ENCODE results near the gene CACNA2D3.

CACNA2D3 gene

DNA sequence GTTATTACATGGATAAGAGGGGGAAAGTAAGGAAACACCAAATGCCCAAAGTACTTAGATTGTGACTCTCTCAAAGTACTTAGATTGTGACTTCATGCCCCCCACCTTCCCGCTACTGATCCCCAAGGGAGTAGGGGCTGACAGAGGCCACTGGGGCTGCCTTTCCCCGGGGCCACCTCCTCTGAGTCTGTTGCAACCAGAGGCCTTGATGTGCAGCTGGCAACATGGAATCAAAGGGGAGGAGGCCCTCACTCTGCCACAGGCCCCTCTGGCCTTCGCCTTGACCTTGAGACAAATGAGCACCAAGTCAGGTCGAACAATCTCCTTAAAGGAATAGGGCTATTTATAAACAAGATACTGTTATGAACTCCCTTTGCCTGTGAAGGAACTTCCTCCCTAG lies 743.0 kb downstream of the CACNA2D3 start:
- no peak for DNase-seq

DNA sequence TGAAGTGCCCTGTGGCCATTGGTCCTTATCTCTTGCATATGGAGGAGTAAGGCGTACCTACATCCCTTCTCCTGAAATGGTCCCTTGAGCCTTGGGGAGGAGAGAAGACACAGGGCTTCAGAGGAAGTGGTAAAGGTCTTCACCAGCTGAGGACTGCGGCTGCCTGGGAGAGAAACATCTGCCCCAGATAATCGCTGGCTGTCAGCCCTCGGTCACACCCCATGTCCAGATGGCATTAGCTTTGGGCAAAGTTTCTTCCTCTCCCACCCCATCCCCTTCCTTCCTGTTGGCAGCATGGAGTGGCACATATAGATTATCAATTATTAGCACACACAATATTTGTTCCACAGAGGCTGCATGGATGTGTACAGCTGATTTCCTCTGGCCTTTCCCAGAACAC lies 743.9 kb downstream of the CACNA2D3 start:
- no peak for DNase-seq

DNA sequence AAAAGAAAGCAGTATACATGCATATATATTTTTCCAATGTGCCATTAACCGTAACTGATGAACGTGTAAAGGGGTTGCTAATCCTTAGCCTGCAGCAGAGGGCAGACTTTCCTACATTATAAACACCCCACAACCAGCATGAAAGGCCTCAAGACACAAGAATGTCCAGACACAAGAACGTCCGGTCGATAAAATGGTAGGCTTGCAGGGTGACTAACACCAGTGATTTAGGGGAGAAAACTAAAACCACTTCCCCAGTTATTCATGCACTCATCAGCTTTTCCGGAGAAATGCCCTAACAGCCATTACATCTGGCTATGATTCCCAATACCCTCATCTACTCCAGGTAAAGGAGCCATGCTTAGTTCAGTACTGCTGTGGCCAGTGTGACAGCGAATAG lies 748.1 kb downstream of the CACNA2D3 start:
- DNase-seq, result no peak

DNA sequence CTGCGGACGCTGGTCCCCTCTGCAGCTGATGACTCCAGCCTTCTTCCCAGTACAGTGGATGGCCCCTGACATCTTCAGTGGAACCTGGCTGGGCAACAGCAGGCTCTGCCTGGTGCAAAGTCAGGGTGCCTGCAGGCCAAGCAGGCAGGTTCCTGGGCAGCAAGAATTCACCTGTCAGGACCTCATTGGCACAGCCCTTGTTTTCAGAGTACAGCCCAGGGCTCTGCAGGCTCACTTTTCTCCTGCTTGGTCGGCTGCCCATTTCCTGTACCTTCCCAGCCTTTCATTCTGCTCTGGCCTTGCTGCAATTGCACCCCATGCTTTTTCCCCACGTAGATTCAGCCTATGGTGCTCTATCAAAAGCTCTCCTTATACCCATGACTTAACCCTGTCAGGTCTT lies 749.5 kb downstream of the CACNA2D3 start:
- DNase-seq, result no peak

DNA sequence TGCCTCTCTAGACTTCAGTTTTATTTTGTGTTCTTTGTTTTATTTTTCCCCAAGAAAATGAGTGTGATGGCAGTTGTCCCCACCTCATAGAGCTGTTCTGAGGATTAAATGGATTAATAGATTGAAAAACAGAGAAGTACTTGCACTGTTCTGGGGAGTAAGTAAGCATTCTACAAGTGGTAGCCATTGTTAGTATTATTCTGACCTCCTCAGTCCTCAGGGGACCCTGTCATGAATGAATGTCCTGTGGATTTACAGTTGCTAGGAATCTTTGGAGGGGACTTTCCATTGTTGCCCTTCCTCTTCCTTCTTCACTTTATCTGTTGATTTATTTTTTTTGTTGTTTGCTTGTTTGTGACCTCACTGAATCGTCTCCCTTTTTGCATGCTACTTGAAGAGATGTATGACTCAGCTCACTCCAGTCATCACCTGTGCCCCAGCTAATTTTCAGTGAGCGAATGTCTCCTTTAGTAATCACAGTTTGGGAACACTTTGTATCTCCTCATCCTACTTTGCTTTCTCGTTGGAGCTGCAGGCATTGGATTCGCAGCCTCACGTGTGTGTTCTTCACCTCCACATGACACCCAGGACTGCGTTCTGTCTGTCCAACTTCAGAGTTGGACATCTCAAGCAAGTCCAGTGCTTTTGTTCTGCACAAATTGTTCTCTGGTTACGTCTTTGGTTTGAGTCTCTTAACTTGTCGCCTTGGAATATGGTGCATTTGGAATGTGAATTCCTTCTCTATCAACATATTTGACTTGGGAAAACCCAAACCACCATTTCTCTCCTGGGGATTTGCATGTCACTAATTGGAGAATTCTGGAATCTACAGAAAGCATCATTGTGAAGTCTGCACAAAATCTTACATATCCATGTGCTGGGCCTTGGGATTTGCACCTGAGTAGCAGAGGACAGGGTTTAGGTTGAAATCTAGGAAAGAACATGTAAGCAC lies 751.0 kb downstream of the CACNA2D3 start:
- DNase-seq, result no peak

DNA sequence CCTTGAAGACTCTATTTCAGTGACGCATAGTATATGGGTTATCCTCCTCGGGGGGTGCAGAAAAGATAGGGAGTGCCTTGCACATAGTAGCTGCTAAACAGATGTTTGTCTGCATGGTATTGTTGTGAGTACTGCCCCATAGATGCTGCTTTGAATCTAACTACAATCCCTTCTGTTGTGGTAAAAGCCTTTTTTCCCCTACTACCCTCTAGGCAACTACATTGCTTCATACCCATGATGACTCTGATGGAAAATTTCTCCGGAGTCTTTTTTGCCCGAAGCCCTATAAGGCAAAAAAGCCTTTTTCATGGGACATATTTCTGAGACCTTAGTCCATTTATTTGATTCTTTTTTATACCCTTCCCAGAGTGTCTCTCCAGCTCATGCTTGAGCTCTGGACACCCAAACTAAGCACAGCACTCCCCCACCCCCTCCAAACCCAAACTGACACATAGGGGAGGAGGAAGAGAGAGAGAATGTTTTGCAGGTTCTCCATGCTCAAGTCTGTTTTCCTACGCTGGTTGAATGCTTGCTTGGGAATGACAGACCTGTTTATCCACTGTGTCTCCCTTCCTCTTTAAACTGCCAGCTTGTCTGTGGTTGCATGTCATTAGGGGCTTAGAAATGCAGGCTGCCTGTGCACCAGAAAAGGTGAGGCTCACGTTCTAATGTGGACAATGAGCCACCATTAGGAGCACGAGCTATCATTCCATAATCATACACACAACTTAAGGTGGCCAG lies 752.6 kb downstream of the CACNA2D3 start:
- no peak for DNase-seq

DNA sequence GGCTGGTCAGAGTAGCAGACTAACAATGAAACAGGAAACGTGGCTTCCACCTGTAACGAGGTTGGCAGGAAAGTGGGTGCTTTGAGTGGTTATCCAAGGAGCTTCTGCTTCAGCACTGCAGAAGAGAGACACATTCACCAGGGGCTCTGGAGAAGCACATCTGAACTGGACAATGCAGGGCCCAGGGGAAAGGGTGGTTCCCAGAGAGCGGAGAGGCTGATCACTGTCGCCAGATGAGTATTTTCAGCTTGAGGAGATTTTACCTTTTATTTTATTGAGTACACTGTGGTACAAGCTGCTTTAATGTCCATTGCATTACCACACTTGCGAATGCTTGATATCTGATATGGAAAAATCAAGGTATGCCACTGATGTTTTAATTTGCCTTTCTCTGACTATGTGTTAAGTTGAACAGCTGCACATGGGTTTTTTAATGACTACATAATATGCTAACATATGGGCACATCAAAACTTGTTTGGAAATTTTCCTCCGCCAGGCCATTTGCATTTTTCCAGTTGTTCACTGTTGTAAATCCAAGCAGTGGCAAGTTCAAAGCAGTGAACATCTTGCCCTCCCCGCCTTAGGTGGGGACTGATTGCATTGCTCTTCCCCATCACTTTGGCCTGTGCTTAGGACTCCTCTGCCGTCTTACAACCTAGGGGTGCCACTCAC lies 753.4 kb downstream of the CACNA2D3 start:
- no peak for DNase-seq

DNA sequence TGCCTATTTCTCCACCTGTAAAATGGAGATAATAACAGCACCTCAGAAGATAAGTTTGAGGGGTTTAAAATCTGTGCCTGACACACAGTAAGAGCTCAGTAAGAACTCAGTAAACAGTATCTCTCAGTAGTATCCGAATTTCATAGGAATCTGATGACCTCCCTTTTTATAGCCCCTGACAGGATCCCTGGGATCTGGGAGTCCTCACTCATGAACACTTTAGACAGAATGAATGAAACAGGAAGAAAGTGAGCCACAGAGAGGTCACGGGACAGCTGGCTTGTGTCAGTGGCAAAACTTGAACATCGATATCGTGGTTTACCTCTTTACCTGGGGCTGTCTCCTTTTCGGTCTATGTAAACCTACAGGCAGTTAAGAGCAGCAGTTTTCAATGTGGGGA lies 754.3 kb downstream of the CACNA2D3 start:
- DNase-seq, result no peak

DNA sequence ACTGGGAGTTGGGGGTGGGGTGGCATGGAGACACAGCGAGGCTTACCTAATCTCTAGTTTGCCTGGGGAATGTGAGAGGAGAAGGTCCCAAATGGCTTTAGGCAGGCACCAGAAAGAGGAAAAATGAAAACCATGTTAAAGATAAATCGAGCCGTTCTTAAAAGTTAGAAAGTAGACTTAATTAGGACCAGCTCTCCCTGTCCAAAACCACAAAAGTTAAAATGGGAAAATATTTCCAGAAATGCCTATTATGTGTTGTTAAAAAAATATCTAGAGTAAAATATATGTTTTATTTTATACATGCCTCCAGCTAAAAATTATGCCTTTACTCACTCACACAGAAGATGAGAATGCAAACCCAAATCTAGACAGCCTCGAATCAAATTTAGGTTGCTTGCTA lies 755.4 kb downstream of the CACNA2D3 start:
- DNase-seq, result no peak

DNA sequence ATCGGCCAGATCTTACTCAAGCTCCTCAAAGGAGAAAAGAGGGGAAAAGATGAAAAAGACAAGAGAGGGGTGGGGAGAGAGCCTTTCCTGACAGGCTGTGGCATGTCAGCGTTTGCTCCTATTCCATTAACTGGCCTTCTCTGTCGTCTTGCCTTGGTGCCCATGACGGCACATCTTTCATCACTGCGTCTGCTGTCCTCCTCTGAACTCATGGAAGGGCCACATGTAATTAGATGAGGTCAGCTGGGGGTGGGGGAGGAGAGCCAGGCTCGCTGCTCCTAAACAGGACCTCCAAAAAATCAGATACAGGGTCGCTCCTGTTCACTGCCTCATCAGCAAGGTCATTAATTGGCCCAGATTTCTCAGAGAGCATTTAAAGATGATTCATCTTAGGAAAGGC lies 755.8 kb downstream of the CACNA2D3 start:
- DNase-seq, result no peak

DNA sequence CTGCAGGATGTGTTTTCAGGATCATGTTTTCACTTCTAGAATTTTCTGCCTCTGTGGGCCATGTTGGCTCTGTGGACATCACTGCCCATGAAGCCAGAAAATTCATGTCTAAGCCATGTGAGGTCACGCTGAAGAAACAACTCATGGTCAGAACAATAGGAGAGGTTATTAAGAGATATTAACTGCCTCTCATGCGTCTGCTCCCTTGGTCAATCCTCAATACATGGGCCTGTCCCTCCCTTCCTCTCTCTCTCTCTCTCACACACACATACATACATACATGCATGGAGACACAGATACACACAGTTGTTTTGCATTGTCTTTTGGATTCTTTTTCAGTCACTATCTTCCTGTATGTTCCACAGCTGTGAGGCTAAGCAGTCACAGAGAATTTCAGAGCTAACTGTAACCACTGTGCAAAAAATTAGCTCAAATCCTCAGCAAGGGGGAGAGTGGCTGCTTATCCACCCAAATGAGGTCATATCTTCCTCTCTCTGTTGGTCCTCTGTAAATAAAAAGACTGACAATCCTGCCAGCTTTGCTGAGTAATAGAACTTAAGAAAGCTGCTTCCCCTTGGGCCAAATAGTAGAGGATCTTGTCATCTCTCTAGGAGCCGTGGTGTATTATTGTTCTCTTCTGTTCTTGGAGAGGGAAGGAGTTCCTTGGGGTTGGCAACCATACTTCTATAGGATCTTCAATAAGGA lies 759.9 kb downstream of the CACNA2D3 start:
- DNase-seq, result no peak

DNA sequence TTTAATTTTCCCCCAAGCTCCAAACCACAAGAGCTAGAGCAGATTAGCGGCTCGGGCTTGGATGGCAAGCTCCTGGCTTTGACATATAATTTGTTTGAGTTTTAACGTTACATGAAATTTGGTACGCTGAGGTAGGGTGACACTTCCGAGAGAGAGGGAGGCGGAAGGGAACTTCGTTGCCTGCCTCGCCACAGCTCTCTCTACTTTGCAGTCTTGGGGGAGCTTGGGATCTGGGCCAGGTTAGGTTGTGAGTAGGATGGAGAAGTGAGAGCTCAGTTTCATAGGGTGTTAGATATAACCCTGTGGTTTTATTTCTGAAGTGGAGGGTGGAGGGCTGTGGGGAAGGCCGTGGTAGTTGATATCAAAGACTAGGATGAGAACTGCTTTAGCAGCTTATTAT lies 765.8 kb downstream of the CACNA2D3 start:
- no peak for DNase-seq

DNA sequence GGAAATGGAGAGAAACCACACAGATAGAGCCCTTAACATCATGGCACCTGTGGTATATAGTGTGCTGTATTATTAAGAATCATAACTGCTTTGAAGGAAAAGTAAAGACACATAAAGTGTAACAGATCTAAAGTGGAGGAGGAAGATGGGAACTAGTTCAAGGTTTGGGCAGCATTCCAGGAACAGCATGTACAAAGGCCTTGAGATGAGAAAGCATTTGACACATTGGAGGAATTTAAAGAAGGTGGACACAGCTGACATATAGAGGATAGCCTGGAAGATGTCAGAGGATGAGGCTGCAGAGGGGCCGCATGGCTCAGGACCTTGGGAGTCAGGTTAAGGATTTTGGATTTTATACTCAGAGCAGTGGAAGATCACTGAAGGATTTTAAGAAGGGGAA lies 766.5 kb downstream of the CACNA2D3 start:
- no peak for DNase-seq

DNA sequence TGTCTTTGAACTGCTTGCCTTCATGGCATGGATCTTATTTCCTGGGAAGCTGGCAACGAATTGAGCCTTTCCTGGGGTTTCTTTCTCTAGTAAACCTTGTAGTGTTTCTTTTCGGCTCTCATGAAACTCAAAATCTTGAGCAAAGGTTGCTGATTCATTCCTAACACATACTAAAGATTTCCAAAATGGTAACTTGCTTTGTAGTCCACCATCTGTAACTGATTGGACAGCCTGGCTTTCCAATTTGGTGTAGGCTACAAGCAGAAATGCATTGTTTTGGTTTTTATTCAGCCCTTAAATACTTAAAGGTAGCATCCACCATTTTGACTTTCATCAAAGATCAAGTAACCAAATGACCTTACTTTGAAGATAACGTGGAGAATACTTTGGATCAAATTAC lies 767.4 kb downstream of the CACNA2D3 start:
- DNase-seq, result no peak

DNA sequence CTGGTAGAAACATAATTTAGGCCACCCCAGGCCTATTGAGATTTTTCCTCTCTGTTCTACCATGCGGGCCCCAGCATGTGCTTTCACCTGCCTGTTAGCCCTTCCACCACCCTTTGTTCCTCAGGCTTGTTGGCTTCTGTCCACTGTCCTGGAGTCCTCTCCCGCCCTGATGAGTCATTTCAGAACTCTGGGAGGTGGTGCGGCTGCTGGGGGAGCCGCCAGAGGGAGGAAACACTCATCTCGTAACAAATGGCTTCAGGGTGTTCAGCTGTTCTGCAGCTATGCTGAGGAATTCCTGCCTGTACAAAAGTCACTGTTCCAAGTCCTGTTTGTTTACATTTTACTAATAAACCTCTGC lies 769.2 kb downstream of the CACNA2D3 start:
- no peak for DNase-seq

DNA sequence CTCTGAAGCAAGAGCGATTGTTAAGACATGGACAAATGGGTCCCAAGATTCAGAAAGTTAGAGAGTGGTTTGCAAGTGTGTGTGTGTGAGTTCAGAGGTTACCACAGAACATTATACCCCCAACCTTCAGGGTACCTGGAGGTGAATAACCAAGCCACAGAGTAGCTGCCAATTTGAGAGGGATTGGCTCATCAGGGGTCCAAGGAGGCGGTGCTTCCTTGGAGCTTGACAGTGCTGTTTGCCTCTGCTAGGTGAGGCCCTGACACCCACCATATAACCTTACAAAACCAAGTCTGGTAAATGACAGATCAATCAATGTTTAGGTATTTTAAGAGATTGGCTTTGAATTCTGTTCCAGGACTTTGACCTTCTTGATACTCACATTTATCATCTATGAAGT lies 769.8 kb downstream of the CACNA2D3 start:
- DNase-seq, result no peak

DNA sequence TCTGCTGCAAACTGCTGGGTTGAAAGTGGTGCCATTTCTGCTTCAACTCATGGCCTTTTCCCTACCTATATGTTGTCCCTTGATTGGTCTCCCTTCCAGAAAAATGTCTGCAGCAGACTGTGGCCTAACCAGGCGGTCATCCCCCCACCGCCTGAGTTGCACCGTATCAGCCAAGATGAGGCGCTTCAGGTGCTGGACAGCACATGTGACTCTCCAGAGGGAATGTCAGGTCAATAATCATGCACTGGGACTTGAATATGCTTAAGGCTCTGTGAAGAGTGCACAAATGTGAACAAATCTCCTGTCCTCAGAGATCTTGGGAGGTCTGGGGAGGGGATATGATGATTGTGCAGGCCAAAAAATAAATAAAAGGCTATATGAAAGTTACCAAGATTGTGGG lies 773.3 kb downstream of the CACNA2D3 start:
- DNase-seq, result no peak

DNA sequence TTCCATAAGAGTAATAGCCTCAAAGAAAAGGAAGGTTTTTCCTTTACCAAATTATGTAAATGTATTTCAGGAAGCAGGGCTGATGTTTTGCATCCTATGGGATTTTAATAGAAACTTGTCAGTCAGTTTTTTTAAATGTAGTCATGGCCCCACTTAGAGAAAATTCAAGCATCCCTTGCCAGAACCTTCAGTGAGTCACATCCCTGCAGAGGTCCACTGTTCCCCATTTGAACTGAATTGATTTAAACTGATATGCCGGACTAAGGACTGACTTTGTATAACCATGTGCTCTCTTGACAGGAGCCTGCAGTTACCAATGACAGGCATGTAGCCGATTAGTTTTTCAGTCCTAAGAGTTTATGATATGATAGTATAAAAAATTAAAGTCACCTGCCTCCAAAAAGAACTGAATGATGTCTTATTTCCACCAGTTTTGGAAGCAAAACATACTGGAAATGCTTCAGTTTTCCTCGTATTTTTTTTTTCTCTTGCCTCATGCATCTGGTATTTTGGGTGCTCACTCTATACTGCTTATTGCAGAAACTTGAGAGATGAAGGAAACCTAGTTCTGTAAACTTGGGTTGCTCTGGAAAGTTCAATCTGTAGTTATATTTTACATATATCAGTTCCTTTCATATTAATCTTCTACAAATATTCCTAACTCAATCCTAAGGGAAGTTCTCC lies 774.8 kb downstream of the CACNA2D3 start:
- no peak for DNase-seq

DNA sequence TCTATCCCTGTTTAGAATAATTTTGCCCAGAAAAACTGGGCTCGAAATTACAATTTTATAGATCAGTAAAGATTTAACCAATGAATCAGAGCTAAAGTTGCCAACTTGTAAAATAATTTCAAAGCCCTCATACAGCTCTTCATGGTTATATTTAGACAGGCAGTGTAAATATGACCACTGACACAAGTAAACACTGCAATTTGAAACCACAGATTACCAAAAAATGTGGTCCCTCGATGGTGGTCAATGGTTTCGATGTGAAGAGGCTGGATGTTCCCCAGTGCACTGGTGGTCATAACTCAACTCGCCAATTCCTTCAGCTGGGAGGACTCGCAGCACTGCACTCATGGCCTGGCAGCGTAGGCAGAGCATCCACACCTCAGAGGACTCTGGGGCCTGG lies 776.9 kb downstream of the CACNA2D3 start:
- DNase-seq, result no peak

DNA sequence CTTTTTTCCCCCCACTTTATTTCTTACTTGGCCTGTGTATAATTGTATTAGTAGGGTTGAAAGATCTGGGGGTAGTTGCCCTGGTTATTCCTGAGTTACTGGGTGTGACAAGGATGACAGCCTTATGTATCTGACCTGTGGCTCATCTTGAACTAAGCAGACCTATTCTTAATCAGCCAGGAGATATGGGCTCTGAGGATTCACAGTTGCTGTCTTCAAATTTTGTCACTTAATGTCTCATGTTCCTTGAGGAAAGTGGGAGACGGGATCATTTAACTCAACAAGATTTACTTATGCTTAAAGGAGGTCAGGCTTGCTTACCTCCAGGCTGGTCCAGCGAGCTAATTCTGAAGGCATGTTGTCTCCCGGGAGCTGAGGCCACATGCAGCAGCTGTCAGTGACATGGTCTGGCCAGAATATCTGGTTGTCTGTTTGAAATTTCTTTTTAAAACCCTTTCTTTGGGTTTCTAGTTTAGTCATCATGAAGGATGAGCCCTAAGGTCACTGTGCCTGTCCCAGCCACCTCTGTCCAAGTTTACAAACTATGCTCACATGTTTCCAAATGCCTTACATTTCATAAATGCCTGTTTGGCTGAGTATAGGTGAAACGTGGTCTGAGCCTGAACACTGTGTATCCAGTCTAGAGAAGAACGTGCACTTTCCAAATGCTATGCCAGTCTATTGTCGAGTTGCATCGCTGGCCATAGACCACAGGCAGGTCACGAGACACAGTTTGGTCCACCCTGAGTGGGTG lies 778.7 kb downstream of the CACNA2D3 start:
- DNase-seq, result no peak

DNA sequence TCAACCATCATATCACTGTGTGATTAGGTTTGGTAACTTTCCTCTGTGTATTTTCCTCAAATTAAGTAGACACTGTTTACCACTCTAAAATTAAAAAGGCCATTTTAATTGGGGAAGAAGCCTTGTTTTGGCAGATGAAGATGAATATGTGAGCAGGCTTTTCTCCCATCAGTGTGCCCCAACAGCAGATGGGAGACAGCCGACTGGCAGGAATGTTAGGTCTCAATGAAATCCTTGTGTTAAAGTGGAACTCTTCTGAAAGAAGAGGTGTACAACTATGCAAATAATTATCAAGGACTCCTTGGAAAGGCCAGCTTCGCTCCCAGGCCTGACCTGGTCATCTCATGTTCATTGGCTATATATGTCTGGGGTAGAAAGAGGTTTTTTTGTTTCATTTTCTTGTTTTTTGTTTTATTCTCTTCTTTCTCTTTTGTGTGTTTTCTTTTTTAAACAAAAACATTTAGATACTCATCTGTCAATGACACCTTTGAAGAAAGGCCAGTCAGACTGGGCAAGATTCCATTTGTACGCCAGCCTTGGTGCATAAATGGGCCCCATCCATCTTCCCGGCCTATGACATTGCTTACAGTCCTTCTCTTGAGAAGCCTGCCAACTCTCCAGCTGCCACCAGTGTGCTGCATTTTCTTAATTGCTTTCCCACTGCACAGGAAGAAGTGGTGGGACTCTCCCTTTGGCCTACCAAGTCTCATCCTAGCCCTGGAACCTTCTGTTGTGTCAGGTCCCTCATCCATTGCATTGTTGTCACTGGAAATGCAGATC lies 779.7 kb downstream of the CACNA2D3 start:
- no peak for DNase-seq
